Measurements from ENCODE around the gene SLC16A2. TPM values are rescaled to one million over a fixed set of nuclear protein-coding genes. Genes with fewer than 3 reads are reported as not detected.

Gene SLC16A2
- total RNA-seq, 4 donors from 2014 or later = 2.7 to 4.3 (median 3.2) TPM

DNA sequence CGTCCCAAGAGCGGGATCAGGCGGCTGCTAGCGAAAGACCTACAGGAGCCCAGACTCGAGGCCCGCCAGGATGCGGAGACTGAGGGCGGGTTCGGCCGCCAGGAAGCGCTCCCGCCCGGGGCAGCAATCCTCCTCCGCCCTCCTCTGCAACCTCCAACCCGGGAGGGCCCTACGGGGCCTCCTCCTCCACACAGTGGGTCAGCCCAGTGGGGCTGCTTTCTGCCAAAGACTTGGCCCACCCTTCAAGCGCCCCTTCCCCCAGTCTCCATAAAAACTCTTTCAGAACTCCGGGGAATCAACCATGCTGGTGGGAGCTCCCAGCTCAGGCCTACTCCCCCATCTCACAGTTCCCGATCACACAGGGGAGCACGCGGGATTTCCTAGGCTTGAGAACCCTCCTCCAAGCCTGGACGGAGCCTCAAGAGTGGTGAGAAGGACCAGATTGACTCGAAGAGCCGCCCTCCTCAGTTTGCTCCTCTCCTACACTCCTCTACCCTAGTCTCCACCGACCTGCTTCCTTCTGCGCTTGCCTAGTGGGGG, 115.6 kb downstream of the SLC16A2 start:
- WGBS, 2 donors = 53 to 59% methylated on average over 11 to 26 of the region's 26 CpGs
- no peak for DNase-seq (ENCODE audit: low spot score in 2 of 2)
- H3K4me3 ChIP-seq (ENCODE audit: low read depth, poor library complexity, severe bottlenecking) = peak overlapping the region; percentile 12
- intact Hi-C loops (cut with DNase I; ENCODE audit: low total_unique reads) = no loop called here
- no peak for TF ChIP-seq POLR2A (IDR thresholded peaks at IDR 0.05)
- TF ChIP-seq, protein P1, sequence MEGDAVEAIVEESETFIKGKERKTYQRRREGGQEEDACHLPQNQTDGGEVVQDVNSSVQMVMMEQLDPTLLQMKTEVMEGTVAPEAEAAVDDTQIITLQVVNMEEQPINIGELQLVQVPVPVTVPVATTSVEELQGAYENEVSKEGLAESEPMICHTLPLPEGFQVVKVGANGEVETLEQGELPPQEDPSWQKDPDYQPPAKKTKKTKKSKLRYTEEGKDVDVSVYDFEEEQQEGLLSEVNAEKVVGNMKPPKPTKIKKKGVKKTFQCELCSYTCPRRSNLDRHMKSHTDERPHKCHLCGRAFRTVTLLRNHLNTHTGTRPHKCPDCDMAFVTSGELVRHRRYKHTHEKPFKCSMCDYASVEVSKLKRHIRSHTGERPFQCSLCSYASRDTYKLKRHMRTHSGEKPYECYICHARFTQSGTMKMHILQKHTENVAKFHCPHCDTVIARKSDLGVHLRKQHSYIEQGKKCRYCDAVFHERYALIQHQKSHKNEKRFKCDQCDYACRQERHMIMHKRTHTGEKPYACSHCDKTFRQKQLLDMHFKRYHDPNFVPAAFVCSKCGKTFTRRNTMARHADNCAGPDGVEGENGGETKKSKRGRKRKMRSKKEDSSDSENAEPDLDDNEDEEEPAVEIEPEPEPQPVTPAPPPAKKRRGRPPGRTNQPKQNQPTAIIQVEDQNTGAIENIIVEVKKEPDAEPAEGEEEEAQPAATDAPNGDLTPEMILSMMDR (IDR thresholded peaks at IDR 0.05) = no peak

- no peak overlapping the region for H3K4me3 ChIP-seq (ENCODE audit: low read depth, poor library complexity, severe bottlenecking)
- DNase-seq (ENCODE audit: low spot score in 2 of 2) = no peak
- 52 to 58% methylated on average over 2 of the region's 2 CpGs for WGBS, 2 donors
- TF ChIP-seq, protein P1 (IDR thresholded peaks at IDR 0.05) = no peak
- no peak for TF ChIP-seq POLR2A (IDR thresholded peaks at IDR 0.05)
- intact Hi-C loops (cut with DNase I; ENCODE audit: low total_unique reads) = no loop called here
Measured at GRCh38 chrX:74540635-74541249, 119.4 kb downstream of the SLC16A2 start.

DNA sequence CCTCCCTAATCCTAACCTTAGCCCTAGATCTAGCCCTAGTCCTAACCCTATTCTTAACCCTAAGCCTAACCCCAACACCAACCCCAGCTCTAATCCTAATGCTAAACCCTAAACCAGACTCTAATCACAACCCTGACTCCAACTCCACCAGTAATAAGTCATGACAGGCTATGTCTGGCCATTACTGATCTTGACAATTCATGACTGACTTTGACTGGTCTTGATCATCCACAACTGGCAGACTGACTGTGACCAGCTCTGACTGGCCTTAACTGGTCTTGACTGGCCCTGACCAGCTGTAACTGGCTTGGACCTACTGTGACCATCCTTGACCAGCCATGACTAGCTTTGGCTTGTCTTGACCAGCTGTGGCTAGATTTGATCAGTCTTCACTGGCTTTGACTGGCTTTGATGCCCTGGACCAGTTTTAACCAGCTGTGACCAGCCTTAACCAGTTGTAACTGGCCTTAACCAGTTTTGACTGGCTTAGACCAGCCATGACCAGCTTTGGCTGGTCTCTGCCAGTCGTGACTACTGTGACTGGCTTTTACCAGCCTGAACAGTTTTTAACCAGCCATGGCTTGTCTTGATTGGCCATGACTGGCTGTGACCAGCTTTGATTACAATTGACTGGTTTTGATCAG, 124.7 kb downstream of the SLC16A2 start:
- DNase-seq (ENCODE audit: low spot score in 2 of 2) = no peak
- H3K4me3 ChIP-seq (ENCODE audit: low read depth, poor library complexity, severe bottlenecking) = no peak overlapping the region
- no peak for TF ChIP-seq POLR2A (IDR thresholded peaks at IDR 0.05)
- TF ChIP-seq, protein P1 (IDR thresholded peaks at IDR 0.05) = no peak
- intact Hi-C loops (cut with DNase I; ENCODE audit: low total_unique reads) = no loop called here
- 64% methylated on average over 1 of the region's 1 CpG; no CpG with 5 or more reads in 1 of the 2 donors for WGBS, 2 donors

DNA sequence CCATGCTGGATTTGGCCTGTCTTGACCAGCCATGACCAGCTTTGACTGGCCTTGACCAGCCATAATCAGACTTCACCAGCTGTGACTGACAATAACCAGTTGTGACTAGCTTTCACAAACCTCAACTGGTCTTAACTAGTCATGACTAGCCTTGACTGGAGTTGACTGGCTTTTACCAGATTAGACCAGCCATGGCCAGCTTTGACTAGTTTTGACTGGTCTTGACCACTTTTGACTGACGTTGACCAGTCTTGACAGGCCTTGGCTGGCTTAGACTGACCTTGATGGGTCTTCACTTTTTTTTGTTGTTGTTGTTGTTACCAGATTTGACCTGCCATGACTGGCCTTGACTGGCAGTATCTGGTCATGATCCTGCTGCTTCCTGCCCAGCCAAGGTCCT, 125.7 kb downstream of the SLC16A2 start:
- intact Hi-C loops (cut with DNase I; ENCODE audit: low total_unique reads) = no loop called here
- H3K4me3 ChIP-seq (ENCODE audit: low read depth, poor library complexity, severe bottlenecking) = no peak overlapping the region
- no peak for DNase-seq (ENCODE audit: low spot score in 2 of 2)
- 73% methylated on average over 1 of the region's 1 CpG; no CpG with 5 or more reads in 1 of the 2 donors for WGBS, 2 donors
- TF ChIP-seq, protein P1 (IDR thresholded peaks at IDR 0.05) = no peak
- no peak for TF ChIP-seq POLR2A (IDR thresholded peaks at IDR 0.05)

DNA sequence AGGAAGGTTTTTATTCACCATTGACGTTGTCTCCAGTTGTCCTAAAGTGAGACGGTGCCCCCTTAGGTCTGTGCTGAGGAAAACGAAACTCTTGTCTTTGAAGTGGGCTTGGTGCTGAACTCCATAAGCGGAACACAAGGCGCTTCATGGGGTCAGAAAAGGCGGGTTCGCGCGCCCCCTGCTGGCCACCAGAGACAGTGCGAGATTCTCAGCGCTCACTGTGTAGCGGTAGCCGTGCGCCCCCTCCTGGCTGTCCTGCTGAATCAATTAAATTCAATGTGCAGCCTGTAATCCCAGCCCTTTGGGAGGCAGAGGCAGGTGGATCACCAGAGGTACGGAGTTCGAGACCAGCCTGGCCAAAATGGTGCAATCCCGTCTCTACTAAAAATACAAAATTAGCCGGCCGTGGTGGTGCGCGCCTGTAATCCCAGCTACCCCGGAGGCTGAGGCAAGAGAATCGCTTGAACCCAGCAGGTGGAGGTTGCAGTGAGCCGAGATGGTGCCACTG, 129.1 kb downstream of the SLC16A2 start:
- DNase-seq (ENCODE audit: low spot score in 2 of 2) = peak; percentile 50 to 96
- TF ChIP-seq, protein P1 (IDR thresholded peaks at IDR 0.05) = peak in 1 of 3 donors; percentile 89
- TF ChIP-seq POLR2A (IDR thresholded peaks at IDR 0.05) = no peak
- 13 to 28% methylated on average over 23 to 24 of the region's 24 CpGs for WGBS, 2 donors
- H3K4me3 ChIP-seq (ENCODE audit: low read depth, poor library complexity, severe bottlenecking) = no peak overlapping the region
- intact Hi-C loops (cut with DNase I; ENCODE audit: low total_unique reads) = loop anchor here (5.0 kb wide), 1 partner anchor 1902 kb away; no protein-coding TSS in a partner anchor

Measured in lower leg skin (tissue), 4 donors.